GM18505 (cell line): Measurements from ENCODE around the gene TEDDM1.

ENCODE experiments used
- ATAC-seq: cut with Tn5 transposase; IDR thresholded peaks from one replicate; pipeline ENCODE4 v1.9.1; 2021; ENCODE audit not compliant: unreplicated experiment
- POLR2A ChIP-seq: IDR thresholded peaks from 4 replicates; pipeline ENCODE4 v1.6.1; 2011; ENCODE audit warnings: borderline replicate concordance; ENCODE audit not compliant: insufficient read depth, insufficient read length; ENCODE audit errors: extremely low read depth

Gene TEDDM1

GRCh38 chr1:182357171-182357570 lies 43.3 kb downstream of the TEDDM1 start:
- ATAC-seq = no peak
- no peak for TF ChIP-seq POLR2A

GRCh38 chr1:182355723-182356098 lies 44.8 kb downstream of the TEDDM1 start:
- TF ChIP-seq POLR2A = no peak
- ATAC-seq = no peak

- no peak for ATAC-seq
Measured at GRCh38 chr1:182351790-182352364, 48.6 kb downstream of the TEDDM1 start.

GRCh38 chr1:182350839-182351238 lies 49.6 kb downstream of the TEDDM1 start:
- ATAC-seq = no peak
- no peak for TF ChIP-seq POLR2A

More at GRCh38 chr1:182351790-182352364, 48.6 kb downstream of the TEDDM1 start:
- TF ChIP-seq POLR2A = no peak

GRCh38 chr1:182348961-182349747 lies 51.3 kb downstream of the TEDDM1 start:
- no peak for ATAC-seq

More at GRCh38 chr1:182348961-182349747, 51.3 kb downstream of the TEDDM1 start:
- TF ChIP-seq POLR2A = no peak
